ENCODE data around the gene SERTM1. TPM values are rescaled to one million over a fixed set of nuclear protein-coding genes. Genes with fewer than 3 reads are reported as not detected.

SERTM1 gene
- total and polyA plus RNA-seq, 2 experiments from 2014 or later = 0.47 to 1.4 TPM

DNA sequence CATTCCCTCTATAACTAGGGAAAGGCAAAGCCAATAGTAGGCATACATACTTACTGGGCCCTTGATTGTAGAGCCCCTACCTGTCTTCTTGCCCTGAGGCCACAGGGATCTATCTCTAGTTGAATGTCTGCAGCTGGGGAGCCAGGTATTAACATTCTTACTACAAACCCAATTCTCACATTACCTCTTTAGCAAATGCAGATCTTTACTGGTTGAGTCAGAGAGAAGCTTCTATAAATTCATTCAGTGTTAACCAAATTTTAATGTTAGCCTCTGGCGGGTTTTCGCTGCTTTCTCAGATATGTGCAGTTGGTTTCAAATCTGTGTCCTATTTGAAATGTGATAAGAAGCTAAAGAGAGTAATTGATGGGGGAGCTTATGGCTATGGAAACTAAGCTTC lies 43.2 kb downstream of the SERTM1 start:
- Histone ChIP-seq H3K4me2 (no peak overlapping the region), H3K27me3 (ENCODE audit: insufficient read depth) (no peaks in the 10 kb centered on the region), H3K36me3 (ENCODE audit: insufficient read depth) (no peaks in the 10 kb centered on the region), H3K4me1 (ENCODE audit: insufficient read depth) (no peaks in the 10 kb centered on the region), H3K4me3 (no peak overlapping the region), H2AFZ (no peak overlapping the region), H3K79me2 (replicated peaks; ENCODE audit: insufficient read depth) (no peaks in the 10 kb centered on the region), H3F3A (replicated peaks; ENCODE audit: low read depth) (no peaks in the 10 kb centered on the region), H3K9me2 (ENCODE audit: insufficient read depth) (0 out of 2 replicates have a peak, but pooled peaks cover 3% of the 10 kb centered on the region), H3K27ac (ENCODE audit: low read depth) (no peak overlapping the region), H4K20me1 (replicated peaks; ENCODE audit: insufficient read depth) (no peaks in the 10 kb centered on the region)
- ATAC-seq (no peak), DNase-seq (ENCODE audit: low spot score) (no peak)
- no peak overlapping the region for H3K4me3 Mint-ChIP-seq
- no peaks in the 10 kb centered on the region for H3K9me3 Mint-ChIP-seq
- H3K27ac Mint-ChIP-seq = no peak overlapping the region
- H3K27me3 Mint-ChIP-seq (ENCODE audit: insufficient read depth, low read depth, poor library complexity) = peaks cover 4% of the 10 kb centered on the region
- H3K4me1 Mint-ChIP-seq = peaks cover 13% of the 10 kb centered on the region; the same call in 2 of the 3 replicates
- no peak for TF ChIP-seq ZNF462 (CRISPR knock-in tag; IDR thresholded peaks at IDR 0.05)
- no peak for TF ChIP-seq NANOG (IDR thresholded peaks at IDR 0.05; ENCODE audit: borderline replicate concordance)
- TF ChIP-seq ZNF331 (CRISPR knock-in tag; IDR thresholded peaks at IDR 0.05; ENCODE audit: low read depth) = no peak
- TF ChIP-seq REST (IDR thresholded peaks at IDR 0.05; ENCODE audit: unreplicated experiment) = no peak
- TF ChIP-seq EZH2phosphoT487 (IDR thresholded peaks at IDR 0.05; ENCODE audit: unreplicated experiment) = no peak
- no peak for TF ChIP-seq CTCF (conservative IDR thresholded peaks at IDR 0.05; ENCODE audit: low read depth in 2 of 2)
- no peak for TF ChIP-seq EZH2 (IDR thresholded peaks at IDR 0.05; ENCODE audit: low read depth, unreplicated experiment)
- TF ChIP-seq JUNB (IDR thresholded peaks at IDR 0.05; ENCODE audit: unreplicated experiment) = no peak
- TF ChIP-seq POLR2AphosphoS5 (IDR thresholded peaks at IDR 0.05; ENCODE audit: low read depth) = no peak
- TF ChIP-seq ZNF114 (CRISPR knock-in tag; IDR thresholded peaks at IDR 0.05) = no peak
- no peak for TF ChIP-seq STAT1 (IDR thresholded peaks at IDR 0.05; ENCODE audit: unreplicated experiment)
- TF ChIP-seq CREB1 (CRISPR knock-in tag; IDR thresholded peaks at IDR 0.05; ENCODE audit: low read depth) = no peak
- TF ChIP-seq, protein P1, sequence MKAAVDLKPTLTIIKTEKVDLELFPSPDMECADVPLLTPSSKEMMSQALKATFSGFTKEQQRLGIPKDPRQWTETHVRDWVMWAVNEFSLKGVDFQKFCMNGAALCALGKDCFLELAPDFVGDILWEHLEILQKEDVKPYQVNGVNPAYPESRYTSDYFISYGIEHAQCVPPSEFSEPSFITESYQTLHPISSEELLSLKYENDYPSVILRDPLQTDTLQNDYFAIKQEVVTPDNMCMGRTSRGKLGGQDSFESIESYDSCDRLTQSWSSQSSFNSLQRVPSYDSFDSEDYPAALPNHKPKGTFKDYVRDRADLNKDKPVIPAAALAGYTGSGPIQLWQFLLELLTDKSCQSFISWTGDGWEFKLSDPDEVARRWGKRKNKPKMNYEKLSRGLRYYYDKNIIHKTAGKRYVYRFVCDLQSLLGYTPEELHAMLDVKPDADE (IDR thresholded peaks at IDR 0.05) = no peak
- H3K36me3 Mint-ChIP-seq (ENCODE audit: low read depth) = no peaks in the 10 kb centered on the region

All from GM23338 (cell line).